Measurements from ENCODE around the gene XYLB.

XYLB gene

DNA sequence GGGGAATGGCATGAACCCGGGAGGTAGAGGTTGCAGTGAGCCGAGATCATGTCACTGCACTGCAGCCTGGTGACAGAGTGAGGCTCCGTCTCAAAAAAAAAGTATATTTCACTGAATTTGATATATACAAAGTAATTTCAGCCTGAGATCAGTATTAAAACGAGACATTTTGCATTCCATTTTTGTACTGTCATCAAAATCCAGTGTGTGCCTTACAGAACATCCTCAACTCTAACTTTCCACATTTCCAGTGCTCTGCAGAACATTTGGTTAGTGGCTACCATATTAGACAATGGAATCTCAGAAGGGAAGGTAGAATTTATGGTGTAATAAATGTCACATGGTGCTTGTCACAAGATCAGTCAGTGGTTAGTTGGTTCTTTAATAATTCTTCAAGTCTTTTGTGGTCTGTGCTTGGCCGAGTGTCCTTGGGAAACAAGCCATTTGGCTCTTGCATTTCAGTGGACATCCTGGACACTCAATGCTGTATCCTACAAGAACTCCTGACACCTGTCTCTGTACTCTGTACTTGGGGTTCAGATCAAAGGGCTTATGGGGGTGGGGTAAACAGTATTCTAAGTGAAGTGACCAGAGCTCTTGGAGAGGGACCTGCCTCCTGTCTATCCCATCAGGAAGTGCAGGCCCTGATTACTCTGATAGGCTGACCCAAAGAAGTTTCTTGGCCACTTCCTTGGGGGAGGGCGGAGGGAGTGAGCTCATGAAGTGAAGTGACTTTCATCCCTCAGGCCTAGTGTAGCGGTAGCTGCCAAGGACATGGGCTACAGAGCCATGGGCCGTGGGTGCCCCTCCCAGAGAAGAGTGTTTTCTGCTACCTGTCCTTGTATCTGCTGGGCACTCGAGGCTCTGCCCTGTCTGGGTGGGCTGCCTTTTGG, 110.8 kb downstream of the XYLB start:
- DNase-seq, result no peak

DNA sequence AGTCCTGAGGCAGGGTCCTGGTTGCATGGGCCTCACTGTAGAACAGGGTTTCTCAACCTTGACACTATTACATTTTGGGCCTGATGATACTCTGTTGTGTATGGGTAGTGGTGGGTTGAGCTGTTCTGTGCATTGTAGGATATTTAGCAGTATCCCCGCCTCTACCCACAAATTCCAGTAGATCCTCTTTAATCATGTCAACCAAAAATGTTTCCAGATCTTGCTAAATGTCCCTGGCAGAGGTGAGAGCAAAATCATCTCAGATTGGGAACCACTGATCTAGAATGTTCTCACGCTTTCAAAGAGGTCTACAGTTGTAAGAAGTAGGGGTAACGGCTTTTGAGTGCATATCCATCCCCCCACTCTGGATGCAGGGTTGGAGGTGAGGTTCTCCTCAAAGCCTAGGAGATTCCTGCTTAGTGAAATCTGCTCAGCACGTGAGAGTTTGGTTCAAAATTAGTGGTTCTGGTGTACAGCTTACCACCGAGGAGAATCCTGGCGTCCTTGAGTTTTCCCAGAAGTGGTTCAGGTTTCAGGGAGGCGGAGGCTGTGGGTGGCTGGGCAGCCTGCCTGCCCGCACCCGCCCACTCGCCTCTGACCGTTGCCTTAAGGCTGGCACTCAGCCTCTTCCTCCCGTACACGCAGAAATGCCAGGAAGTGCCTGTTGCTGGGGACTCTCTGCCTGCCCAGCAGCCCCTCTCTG, 112.4 kb downstream of the XYLB start:
- DNase-seq, result no peak

- DNase-seq, result no peak
Observed at GRCh38 chr3:38459499-38460048, 113.0 kb downstream of the XYLB start.

DNA sequence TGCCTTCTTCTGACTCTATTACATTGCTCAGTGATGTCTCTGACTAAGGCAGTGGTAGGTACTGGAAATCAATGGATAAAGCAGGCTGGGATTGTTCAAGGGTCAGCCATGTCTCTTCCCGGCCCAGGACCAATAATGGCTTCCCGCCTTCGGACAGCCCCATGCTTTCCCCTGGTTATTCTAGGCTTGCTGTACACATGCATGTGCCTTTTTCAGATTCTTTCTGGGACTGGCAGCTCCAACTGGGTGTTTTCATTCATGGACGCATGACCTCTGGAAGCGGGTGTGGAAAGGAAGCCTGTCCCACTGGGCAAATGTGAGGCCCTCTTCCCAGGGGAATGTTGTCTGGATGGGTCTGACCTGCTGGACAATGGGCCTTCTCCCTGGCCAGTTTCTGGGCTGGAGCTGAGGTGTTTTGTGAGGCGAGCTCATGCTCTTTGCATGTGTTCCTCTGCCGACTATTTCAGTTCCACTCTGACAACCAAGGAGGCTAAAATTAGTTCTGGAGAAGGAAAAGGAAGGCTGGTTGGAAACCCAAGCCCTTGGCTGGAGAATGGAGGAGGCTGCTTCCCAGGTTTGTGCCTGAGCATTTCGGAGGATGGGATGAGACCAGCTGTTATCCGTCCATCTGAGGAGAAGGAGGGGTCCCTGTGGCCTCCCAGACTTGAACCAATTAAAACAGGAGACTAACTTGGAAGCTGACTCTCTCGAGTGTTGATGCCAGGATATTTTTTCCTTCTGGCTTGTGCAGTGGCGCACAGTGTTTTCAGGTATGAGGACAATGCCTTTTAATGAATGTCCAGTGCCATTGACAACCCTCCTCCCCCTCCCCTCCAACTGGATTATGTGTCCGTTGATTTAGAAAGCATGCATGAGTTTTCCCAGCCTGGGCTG, 114.0 kb downstream of the XYLB start:
- DNase-seq, result no peak

All from midbrain (tissue), 1 donor.